Uterus (tissue), 4 donors: Measurements from ENCODE around the gene TNRC6A. TPM values are rescaled to one million over a fixed set of nuclear protein-coding genes. Genes with fewer than 3 reads are reported as not detected.

Experiments used
- DNase-seq, 2 donors: peaks; one replicate each; pipeline ENCODE4 v3.0.0-alpha.2; 2019 to 2020
- H3K27ac ChIP-seq, 2 donors: fragments of 200-600 bp; sonication (generic); 1 replicate in 1 of 2; 2 replicates in 1 of 2; pipeline ENCODE4 v1.5.1; 2016 to 2018
- H3K27me3 ChIP-seq, 2 donors: fragments of 200-600 bp; sonication (generic); one replicate each; pipeline ENCODE4 v1.5.1; 2018 to 2019; ENCODE audit warnings: control low read depth in 1 of 2
- H3K36me3 ChIP-seq, 2 donors: fragments of 200-600 bp; sonication (generic); one replicate each; pipeline ENCODE4 v1.5.1; 2019; ENCODE audit warnings: control low read depth in 1 of 2
- H3K4me1 ChIP-seq, 2 donors: fragments of 200-600 bp; sonication (generic); one replicate each; pipeline ENCODE4 v1.5.1; 2018 to 2019; ENCODE audit warnings: control low read depth in 1 of 2
- H3K4me3 ChIP-seq, 2 donors: fragments of 200-600 bp; sonication (generic); 1 replicate in 1 of 2; 2 replicates in 1 of 2; pipeline ENCODE4 v1.5.1; 2018 to 2019; ENCODE audit warnings: mild to moderate bottlenecking in 1 of 2
- H3K9me3 ChIP-seq, 2 donors: fragments of 200-600 bp; sonication (generic); one replicate each; pipeline ENCODE4 v1.5.1; 2019; ENCODE audit warnings: control low read depth in 1 of 2
- CTCF ChIP-seq, 4 experiments: fragments of 200-600 bp in 2 of 4; fragments of 450-650 bp in 2 of 4; sonication (generic) in 2 of 4; IDR thresholded peaks; one replicate each; pipeline ENCODE4 v1.5.1; 2016 to 2019; ENCODE audit warnings: antibody characterized with exemption in 4 of 4, mild to moderate bottlenecking in 2 of 4, moderate library complexity in 1 of 4
- POLR2A ChIP-seq, 2 donors: fragments of 450-650 bp; IDR thresholded peaks; one replicate each; pipeline ENCODE4 v1.6.1; 2016; ENCODE audit warnings: antibody characterized with exemption in 2 of 2, mild to moderate bottlenecking in 1 of 2, moderate library complexity in 1 of 2
- intact Hi-C: fragments of 100-400 bp; cut with DNase I; formaldehyde crosslinking; loops from one replicate; pipeline ENCODE4 v1.15.1; 2023; ENCODE audit warnings: low total_unique reads
- total RNA-seq, 4 donors: library from RNA; depleted of rRNA in 3 of 4; stranded (reverse); fragments of >200 nt in 3 of 4; gene quantifications; one replicate each; pipeline versions ENCODE4 v1.1.0 to v1.2.4, GENCODE V29; 2014 to 2023
- donor health status: DM: yes; HTN: yes; CAD: no.

Gene TNRC6A
- total RNA-seq, 4 donors from 2014 or later, result 22.6 to 109 (median 49.2) TPM

- H3K27ac ChIP-seq, result no peak overlapping the region
- H3K9me3 ChIP-seq, result no peaks in the 10 kb centered on the region
- H3K27me3 ChIP-seq, result no peaks in the 10 kb centered on the region
- DNase-seq, result no peak
- TF ChIP-seq CTCF (IDR thresholded peaks at IDR 0.05), result no peak
- no peak for TF ChIP-seq POLR2A (IDR thresholded peaks at IDR 0.05)
- H3K4me1 ChIP-seq, result no peaks in the 10 kb centered on the region
- H3K36me3 ChIP-seq, result no peaks in the 10 kb centered on the region
- H3K4me3 ChIP-seq, result no peak overlapping the region
- intact Hi-C loops, result no loop called here
Measured at GRCh38 chr16:24819462-24820040, 90.1 kb downstream of the TNRC6A start.

GRCh38 chr16:24820522-24820921 lies 91.1 kb downstream of the TNRC6A start:
- intact Hi-C loops, result no loop called here
- H3K36me3 ChIP-seq, result no peaks in the 10 kb centered on the region

GRCh38 chr16:24821129-24821528 lies 91.7 kb downstream of the TNRC6A start:
- no peak for TF ChIP-seq CTCF (IDR thresholded peaks at IDR 0.05)
- TF ChIP-seq POLR2A (IDR thresholded peaks at IDR 0.05), result no peak
- H3K4me3 ChIP-seq, result no peak overlapping the region
- no peak for DNase-seq
- H3K4me1 ChIP-seq, result no peaks in the 10 kb centered on the region
- H3K9me3 ChIP-seq, result no peaks in the 10 kb centered on the region
- H3K27me3 ChIP-seq, result no peaks in the 10 kb centered on the region
- no peak overlapping the region for H3K27ac ChIP-seq
- no peaks in the 10 kb centered on the region for H3K36me3 ChIP-seq
- intact Hi-C loops, result no loop called here

More at GRCh38 chr16:24820522-24820921, 91.1 kb downstream of the TNRC6A start:
- H3K27ac ChIP-seq, result no peak overlapping the region
- no peak overlapping the region for H3K4me3 ChIP-seq
- H3K9me3 ChIP-seq, result no peaks in the 10 kb centered on the region
- no peaks in the 10 kb centered on the region for H3K4me1 ChIP-seq
- no peaks in the 10 kb centered on the region for H3K27me3 ChIP-seq
- no peak for DNase-seq
- no peak for TF ChIP-seq CTCF (IDR thresholded peaks at IDR 0.05)
- TF ChIP-seq POLR2A (IDR thresholded peaks at IDR 0.05), result no peak

GRCh38 chr16:24822542-24822941 lies 93.1 kb downstream of the TNRC6A start:
- Histone ChIP-seq H3K27ac (no peak overlapping the region), H3K27me3 (no peaks in the 10 kb centered on the region), H3K4me1 (no peaks in the 10 kb centered on the region), H3K36me3 (no peaks in the 10 kb centered on the region), H3K9me3 (no peaks in the 10 kb centered on the region), H3K4me3 (no peak overlapping the region)
- TF ChIP-seq POLR2A (IDR thresholded peaks at IDR 0.05) (no peak), CTCF (IDR thresholded peaks at IDR 0.05) (no peak)
- intact Hi-C loops, result no loop called here
- no peak for DNase-seq

- Histone ChIP-seq H3K36me3 (no peaks in the 10 kb centered on the region), H3K27ac (no peak overlapping the region)
Measured at GRCh38 chr16:24822974-24823373, 93.5 kb downstream of the TNRC6A start.

More at GRCh38 chr16:24822974-24823373, 93.5 kb downstream of the TNRC6A start:
- Histone ChIP-seq H3K27me3 (no peaks in the 10 kb centered on the region), H3K4me1 (no peaks in the 10 kb centered on the region), H3K9me3 (no peaks in the 10 kb centered on the region), H3K4me3 (no peak overlapping the region)
- TF ChIP-seq CTCF (IDR thresholded peaks at IDR 0.05) (no peak), POLR2A (IDR thresholded peaks at IDR 0.05) (no peak)
- intact Hi-C loops, result no loop called here
- no peak for DNase-seq
